GM19351 (cell line): Measurements from ENCODE around the gene SERPINB5.

Experiments
- ATAC-seq: cut with Tn5 transposase; IDR thresholded peaks from one replicate; pipeline ENCODE4 v1.9.1; 2021; ENCODE audit warnings: mild to moderate bottlenecking, moderate library complexity; ENCODE audit not compliant: unreplicated experiment

SERPINB5 gene

GRCh38 chr18:63468575-63468974 is 8.2 kb upstream of the SERPINB5 start:
- ATAC-seq: no peak

- ATAC-seq: no peak
Measured at GRCh38 chr18:63470751-63471150, 6.0 kb upstream of the SERPINB5 start.

- ATAC-seq: no peak
Measured at GRCh38 chr18:63472380-63472779, 4.4 kb upstream of the SERPINB5 start.

GRCh38 chr18:63477200-63477599 is 442 bp downstream of the SERPINB5 start:
- ATAC-seq: no peak

GRCh38 chr18:63477968-63478367 is 1.2 kb downstream of the SERPINB5 start:
- ATAC-seq: no peak

GRCh38 chr18:63479826-63480225 is 3.1 kb downstream of the SERPINB5 start:
- no peak for ATAC-seq

GRCh38 chr18:63480476-63480875 is 3.7 kb downstream of the SERPINB5 start:
- no peak for ATAC-seq

GRCh38 chr18:63480915-63481314 is 4.2 kb downstream of the SERPINB5 start:
- ATAC-seq: no peak

GRCh38 chr18:63487676-63488075 is 10.9 kb downstream of the SERPINB5 start:
- no peak for ATAC-seq

GRCh38 chr18:63488160-63488559 is 11.4 kb downstream of the SERPINB5 start:
- no peak for ATAC-seq

- ATAC-seq: no peak
Measured at GRCh38 chr18:63492851-63493250, 16.1 kb downstream of the SERPINB5 start.

- no peak for ATAC-seq
Measured at GRCh38 chr18:63495675-63496074, 18.9 kb downstream of the SERPINB5 start.

- ATAC-seq: peak; percentile 70
Measured at GRCh38 chr18:63505566-63506335, 29.0 kb downstream of the SERPINB5 start.

GRCh38 chr18:63506336-63506646 is 29.5 kb downstream of the SERPINB5 start:
- ATAC-seq: no peak

GRCh38 chr18:63508596-63508995 is 31.8 kb downstream of the SERPINB5 start:
- no peak for ATAC-seq

GRCh38 chr18:63511285-63511684 is 34.5 kb downstream of the SERPINB5 start:
- ATAC-seq: no peak

GRCh38 chr18:63514326-63514725 is 37.6 kb downstream of the SERPINB5 start:
- no peak for ATAC-seq

GRCh38 chr18:63514888-63515678 is 38.3 kb downstream of the SERPINB5 start:
- no peak for ATAC-seq

GRCh38 chr18:63515801-63516200 is 39.0 kb downstream of the SERPINB5 start:
- ATAC-seq: no peak

- peak; percentile 95 for ATAC-seq
Measured at GRCh38 chr18:63518178-63519012, 41.6 kb downstream of the SERPINB5 start.

- no peak for ATAC-seq
Measured at GRCh38 chr18:63520053-63520685, 43.4 kb downstream of the SERPINB5 start.
